HG03103 (cell line): ENCODE data around the gene SKIDA1.
"Not testable (repeated sequence)": the region's sequence is repeated elsewhere in the genome, so short reads cannot be mapped to it uniquely, and the experiment has no call there.

Experiments used
- ATAC-seq: cut with Tn5 transposase; IDR thresholded peaks from one replicate; pipeline ENCODE4 v1.9.1; 2021; ENCODE audit warnings: low read depth; ENCODE audit not compliant: unreplicated experiment

SKIDA1 gene

DNA sequence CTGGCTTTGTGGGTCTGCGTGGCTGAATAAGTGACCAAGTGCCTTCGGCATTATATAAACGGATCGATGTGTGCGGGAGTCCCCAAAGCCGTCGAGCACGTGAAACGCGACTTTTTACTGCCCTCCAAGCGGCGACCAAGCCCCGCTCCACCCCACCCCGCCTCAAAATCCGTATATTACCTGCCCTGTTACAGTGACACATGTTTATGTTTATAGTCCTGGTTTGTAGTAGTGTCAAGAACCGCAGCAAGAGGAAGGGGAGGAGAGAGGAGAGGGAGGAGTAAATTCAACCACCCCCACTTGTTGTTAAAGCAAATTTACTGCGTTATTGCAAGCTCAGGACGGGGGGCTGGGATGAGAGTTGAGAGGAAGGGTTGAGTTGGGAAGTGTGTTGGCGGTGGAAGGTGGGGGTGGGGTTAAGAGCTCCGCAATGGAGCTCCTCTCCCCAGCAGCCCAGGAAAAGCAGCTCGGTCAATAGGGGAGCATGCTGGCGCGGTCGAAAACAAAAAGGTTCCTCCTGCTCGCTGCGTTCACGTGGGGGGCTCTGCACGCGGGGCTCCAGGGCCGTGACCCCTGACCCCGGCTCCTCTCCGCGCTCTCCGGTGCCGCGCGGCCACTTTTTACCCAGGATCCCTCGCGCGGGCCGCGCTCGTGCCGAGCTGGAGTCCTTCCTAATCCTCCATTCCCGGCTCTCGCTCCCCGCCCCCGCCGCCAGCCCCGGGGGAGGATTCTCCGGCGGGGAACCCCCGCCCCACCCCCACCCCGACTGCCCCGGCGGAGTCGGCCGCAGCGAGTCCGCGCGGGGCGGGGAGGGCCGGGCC is at the start of gene SKIDA1:
SKIDA1 (minus strand) TSS at position 316 of the 821 bp plus-strand sequence. CDS start 7,860 bp downstream, outside the sequence.
- ATAC-seq, result peak; percentile 53

DNA sequence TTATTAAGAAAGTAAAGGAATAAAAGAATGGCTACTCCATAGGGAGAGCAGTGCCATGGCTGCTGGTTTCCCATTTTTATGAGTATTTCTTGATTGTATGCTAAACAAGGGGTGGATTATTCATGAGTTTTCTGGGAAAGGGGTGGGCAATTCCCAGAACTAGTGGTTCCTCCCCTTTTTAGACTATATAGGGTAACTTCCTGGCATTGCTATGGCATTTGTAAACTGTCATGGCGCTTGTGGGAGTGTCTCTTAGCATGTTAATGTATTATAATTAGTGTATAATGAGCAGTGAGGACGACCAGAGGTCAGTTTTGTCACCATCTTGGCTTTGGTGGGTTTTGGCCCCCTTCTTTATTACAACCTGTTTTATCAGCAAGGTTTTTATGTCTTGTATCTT is 49.0 kb upstream of the SKIDA1 start:
- ATAC-seq, result not testable (repeated sequence)

DNA sequence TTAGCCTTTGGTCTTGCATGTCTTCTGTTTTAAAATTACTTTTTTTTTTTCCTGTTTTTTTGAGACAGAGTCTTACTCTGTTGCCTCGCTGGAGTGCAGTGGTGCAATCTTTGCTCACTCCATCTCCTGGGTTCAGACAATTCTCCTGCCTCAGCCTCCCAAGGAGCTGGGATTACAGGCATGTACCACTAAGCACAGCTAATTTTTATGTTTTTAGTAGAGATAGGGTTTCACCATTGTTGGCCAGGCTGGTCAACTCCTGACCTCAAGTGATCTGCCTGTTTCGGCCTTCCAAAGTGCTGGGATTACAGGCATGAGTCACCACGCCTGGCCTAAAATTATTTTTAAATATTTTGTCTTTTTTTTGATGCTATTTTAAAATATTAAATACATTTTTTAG is 47.1 kb upstream of the SKIDA1 start:
- ATAC-seq, result no peak

DNA sequence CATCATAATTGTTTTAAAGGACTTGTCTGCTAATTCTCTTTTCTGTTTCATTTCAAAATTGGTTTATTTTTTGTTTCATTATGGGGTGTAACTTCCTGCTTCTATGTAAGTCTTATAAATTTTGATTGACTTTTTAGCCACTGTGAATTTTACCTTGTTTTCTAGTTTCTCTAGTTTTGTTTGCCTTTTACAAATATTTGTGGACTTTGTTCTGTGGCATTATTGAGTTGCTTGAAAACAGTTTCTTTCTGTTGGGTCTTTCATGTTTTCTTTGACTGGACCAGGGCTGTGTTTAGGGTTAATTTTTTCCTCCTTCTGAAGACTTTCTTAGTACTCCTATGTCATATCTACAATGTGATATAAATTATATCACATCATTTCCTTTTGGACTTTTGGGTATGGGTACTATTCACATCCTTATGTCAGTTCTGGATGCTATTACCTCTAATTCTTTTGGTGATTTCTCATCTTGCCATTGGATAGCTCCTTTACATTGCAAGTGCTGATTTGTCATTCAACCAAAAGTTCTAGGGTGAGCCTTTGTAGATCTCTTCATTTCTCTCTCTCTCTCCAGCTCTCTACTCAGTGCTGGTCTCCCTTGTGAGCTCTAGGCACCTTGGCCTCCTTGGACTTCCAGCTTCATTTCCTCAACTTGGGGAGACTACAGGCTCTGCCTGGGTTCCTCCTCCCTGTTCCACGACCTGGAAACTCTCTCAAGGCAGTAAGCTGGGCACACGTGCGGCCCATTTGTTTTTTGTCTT is 45.5 kb upstream of the SKIDA1 start:
- ATAC-seq, result no peak

DNA sequence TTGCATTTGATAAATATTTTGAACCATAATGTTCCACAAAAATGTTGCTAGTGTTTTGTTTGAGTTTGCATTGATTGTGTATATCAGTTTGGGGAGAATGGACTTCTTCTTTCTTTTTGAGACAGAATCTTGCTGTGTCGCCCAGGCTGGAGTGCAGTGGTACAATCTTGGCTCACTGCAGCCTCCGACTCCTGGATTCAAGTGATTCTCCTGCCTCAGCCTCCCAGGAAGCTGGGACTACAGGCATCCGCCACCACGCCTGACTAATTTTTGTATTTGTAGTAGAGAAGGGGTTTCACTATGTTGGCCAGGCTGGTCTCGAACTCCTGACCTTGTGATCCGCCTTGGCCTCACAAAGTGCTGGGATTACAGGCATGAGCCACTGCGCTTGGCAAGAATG is 33.5 kb upstream of the SKIDA1 start:
- ATAC-seq, result not testable (repeated sequence)

DNA sequence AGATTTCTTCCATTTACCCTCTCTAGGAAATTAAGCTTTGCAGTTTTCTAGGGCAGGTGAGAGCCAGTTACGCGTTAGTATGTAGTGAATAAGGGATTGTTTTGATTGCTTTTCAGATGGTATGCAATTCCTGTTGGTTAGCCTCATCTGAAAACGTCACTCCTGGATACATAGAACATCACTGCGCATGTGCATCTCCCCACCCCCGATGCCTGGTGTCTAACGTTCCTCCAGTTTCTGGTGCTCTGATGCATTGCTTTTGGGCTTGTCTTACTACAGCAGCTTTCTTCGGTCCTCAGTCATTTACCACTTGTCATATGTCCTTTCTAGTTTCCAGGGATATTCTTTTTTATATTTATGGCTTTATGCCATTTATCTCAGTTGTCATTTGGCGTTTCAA is 31.0 kb upstream of the SKIDA1 start:
- ATAC-seq, result no peak

DNA sequence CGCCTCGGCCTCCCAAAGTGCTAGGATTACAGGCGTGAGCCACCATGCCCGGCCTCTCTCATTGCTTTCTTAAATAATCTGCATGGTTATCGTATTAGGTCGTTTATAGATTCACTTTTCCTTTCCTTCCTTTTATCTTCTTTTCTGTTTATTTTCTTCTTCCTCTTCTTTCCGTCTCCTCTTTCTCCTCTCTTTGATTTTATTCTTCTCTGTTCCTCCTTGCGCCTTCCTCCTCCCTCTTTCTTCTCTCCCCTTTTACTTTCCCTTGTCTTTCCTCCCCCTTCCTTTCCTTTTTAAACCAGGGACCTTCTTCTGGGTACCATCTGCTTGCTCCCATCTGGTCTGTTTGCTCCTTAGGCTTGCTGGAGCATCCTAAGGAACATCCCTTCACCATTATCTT is 27.2 kb upstream of the SKIDA1 start:
- no peak for ATAC-seq

DNA sequence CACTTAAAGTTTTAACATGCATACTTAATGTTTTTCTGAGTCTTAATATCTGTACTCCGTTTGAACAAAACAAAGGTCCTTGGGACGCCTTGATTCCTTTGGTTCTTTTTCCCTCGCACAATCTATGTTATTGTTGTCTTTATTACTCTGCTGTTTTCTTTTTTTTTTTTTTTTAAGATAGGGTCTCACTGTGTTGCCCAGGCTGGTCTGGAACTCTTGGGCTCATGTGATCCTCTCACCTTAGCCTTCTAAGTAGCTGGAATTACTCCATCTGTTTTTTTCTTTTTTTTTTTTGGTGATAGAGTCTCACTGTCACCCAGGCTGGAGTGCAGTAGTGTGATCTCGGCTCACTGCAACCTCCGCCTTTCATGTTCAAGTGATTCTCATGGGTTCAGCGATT is 21.8 kb upstream of the SKIDA1 start:
- no peak for ATAC-seq

DNA sequence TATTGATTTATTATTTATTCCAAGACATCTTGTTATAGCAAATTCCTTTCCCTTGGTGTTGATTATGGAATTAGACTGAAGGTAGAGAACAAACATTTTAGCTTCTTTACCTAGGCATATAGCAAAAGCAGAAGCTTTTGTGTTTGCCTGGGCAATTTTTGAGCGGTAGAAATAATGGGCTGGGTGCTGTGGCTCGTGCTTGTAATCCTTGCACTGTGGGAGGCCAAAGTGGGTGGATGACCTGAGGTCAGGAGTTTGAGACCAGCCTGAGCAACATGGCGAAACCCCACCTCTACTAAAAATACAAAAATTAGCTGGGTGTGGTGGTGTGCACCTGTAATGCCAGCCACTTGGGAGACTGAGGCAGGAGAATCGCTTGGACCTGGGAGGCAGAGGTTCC is 15.2 kb upstream of the SKIDA1 start:
- not testable (repeated sequence) for ATAC-seq

DNA sequence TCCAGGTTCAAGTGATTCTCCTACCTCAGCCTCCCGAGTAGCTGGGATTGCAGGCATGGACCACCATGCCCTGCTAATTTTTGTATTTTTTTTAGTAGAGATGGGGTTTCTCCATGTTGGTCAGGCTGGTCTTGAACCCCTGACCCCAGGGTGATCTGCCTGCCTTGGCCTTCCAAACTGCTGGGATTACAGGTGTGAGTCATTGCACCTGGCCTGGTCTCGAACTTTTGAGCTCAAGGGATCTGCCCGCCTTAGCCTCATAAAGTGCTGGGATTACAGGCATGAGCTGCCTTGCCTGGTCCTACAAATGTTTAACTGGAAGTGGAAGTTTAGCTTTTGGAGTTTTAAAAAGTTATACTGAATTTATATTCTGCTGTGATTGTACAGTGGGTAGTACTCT is 11.4 kb upstream of the SKIDA1 start:
- no peak for ATAC-seq

DNA sequence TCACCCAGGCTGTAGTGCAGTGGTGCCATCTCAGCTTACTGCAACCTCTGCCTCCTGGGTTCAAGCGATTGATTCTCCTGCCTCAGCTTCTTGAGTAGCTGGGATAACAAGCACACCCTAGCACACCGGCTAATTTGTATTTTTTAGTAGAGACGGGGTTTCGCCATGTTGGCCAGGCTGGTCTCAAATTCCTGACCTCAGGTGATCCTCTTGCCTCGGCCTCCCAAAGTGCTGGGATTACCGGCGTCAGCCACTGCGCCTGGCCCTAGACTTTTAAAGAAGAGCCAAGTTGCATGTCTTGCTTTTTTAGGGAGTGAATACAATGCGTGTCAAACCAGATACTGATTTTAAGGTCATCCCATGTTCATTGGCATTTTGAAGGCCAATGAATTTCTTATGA is 10.5 kb upstream of the SKIDA1 start:
- not testable (repeated sequence) for ATAC-seq

DNA sequence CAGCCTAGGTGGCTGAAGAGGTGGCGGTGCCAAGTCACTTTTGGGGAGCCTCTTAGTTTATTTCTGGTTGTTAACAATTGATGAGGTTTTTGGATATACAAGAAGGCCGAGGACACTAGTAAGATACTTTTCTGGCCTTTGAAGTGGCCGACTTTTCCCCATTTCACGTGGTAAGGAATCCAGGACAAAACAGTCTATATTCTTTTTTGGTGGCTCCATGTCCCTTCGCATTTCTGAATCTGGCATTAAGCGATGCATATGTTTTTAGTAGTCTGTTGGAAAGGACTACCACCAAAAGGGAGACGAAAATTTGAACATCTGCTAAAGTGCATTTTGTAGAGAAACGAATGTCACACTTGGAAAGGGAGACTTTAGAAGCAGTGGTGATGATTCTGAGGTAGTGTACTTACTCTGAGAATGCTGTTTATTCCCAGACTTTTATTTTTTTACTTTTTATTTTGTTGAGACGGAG is 10.0 kb upstream of the SKIDA1 start:
- ATAC-seq, result no peak

DNA sequence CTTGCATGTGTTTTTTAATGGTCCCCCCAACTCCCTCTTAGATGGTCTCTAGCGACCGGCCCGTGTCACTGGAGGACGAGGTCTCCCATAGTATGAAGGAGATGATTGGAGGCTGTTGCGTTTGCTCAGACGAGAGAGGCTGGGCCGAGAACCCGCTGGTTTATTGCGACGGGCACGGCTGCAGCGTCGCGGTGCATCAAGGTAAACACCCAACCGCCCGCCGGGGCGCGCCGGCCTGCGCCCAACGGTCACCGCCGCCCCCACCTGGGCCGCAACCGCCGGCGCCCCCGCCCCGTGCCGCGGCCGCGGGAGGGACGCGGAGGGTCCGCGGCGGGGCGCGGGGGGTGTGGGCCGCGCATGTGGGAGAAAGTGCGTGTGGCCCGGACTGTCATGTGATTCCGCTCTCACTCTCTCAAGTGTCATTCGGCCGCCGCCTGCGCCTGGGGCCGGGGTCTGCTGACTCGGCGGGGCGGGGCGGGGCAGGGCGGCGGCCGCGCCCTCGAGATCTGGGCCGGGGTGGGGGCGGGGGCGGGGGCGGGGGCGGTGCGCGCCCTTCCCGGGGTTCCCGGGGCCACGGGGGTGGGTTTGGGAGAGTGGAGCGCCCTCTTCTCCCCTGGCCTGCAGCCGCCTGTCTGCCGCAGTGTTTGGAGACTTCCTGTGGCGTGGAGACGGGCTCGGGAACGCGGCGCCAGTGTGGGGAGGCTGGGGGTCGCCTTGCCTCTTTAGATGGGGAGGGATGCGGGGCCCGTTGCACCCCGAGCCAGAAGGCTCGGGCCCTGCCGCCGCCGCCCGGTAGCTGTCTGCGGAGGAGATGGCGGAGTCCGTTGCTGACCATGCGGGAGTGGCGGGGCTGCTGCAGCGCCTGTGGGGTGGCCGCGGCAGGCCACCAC is 9.4 kb upstream of the SKIDA1 start:
- ATAC-seq, result no peak

DNA sequence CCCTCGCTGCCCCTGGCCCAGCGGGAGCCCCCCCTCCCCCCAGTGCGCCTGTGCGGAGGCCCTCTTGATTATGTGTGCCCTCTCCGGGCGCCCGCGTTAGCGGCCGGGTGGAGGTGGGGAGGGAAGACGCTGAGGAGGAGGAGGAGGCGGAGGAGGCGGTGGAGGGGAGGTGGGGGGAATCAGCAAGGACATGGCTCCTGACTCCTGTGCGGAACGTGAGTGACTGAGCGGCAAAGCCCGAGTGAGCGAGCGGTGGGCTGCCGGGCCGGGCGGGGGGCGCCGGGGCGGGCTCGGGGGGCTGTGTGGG is 8.8 kb upstream of the SKIDA1 start:
- ATAC-seq, result no peak

DNA sequence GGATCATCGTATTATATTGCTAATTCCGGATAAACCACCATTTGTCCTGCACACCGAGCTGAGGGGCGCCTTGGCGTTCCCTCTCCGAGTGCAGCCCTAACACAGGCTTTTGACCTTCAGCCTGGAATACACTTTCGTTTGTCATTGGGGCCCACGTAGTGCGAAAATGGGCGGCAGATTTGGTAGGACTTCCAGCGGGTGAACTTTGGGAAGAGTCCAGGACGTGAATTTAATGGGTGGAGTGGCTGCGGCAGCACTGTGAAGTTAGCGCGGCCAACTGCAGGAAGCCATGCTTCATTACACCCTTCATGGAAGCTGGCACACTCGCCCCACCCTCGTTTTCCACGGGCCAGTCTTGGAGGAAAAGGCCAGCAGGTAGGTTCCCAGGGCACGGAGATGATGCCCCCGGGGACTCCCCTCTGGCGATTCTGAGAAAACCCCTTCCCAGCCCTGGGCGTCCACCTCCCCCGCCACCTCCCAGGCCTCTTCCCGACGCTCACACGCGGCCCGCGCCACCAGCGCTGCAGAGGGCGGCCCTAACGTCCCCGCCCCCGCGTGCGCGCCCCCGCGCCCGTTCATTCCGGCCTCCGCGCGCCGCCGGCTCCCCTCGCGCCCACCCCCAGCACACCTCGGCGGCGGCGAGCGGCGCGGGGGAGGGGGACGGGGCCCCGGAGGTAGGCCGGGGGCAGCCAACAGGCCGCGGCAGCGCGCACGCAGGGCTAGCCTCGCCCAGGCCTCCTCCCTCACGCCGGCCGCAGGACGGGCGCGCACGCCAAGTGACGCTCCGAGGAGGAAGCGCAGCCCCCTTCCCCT is 8.2 kb upstream of the SKIDA1 start, which contains the start of gene MLLT10:
MLLT10 (plus strand) TSS at position 766 of the 813 bp plus-strand sequence. CDS start 413 bp downstream, outside the sequence.
- peak; percentile 86 for ATAC-seq

DNA sequence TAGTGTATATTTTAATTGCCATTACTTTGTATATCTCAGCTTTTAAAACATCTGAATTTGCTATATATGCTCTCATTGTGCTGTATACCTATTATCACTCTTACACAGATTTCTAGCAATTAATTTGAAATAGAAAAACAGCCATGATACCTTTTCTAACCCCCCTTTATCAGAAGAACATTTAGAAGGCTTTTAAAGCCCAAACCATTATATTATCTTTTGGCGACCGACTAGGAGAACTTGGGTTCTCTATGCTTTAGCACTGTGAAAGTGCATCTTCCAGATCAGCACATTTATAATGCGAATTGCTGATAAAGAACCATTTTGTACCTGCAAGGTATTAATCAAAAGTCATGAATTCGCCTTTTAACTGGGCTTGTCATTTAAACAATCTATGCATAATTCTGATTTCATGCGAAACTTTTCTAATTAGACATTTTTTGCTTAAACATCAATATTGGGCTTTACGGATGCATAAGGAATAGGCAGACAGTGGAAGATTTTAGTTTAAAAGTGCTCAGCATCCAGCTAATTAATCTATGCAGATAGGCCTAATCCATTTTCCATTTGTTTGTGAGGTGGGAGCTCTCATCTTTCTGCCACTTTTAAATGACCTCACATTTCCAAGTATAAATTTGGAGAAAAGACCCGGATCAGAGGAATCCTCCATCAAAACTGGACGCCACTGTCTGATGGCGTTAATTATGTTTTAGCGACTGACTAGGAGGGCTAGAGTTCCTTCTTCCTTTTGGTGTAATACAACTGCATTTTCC is 7.4 kb upstream of the SKIDA1 start:
- no peak for ATAC-seq

DNA sequence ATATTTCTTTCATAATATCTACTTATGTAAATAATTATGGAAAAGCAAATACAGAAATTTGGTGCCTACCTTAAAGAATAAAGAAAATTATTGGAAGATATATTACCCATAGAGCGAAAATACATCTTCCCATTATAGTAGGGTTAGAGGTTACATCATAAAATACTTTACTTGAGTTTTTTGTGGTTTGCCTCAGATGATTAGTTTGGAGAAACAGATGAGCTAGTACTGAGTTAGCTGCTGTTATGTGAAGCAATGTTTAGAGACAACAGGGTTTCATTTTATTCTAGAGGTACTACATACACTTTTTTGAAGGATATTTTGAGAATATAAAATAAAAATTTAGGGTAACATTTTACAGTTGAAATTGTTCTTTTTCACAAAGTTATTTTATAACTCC is 5.7 kb upstream of the SKIDA1 start:
- ATAC-seq, result no peak

DNA sequence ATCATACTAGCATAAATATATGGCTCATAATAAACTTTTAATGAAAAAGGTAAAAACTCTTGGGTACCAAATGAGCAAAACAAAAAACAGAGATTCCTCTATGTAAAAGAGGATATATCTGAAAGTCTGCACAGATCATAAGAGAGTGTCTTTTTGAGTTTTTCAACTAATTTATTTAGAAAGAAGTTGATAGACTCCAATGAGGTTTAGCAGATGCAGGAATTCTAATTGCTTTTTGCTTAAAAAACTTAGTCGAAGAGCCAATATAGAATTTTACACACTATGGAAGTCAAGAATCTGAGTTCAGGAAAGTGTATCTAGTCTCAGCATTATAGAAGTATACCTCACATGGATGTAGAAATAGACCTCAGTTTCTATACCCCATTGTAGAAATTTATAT is 5.2 kb upstream of the SKIDA1 start:
- no peak for ATAC-seq

DNA sequence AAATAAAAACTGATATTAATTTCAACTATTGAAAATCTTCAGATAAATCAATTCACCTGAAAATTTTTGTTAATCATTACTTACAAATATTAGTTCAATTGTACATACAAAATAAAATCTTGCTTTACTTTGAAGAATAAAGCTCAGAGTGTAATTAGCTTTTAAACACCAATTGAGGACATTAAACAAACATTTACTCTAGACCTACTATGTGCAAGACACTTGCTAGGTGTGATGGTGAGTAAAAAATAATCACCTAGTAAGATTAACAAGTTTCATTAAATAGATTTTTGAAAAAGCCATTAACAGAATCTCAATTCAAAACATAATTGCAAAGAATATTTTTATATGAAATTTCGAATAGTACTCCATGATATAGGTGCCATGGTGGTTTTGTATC is 4.7 kb upstream of the SKIDA1 start:
- no peak for ATAC-seq
